ENCODE data around the gene C2orf69.
A peak's percentile ranks its signal among the peaks of the same experiment; 100 is the strongest.

The C2orf69 gene

GRCh38 chr2:199896617-199897016, 14.5 kb upstream of the C2orf69 start:
- no peak for DNase-seq (ENCODE audit: low spot score)
- no peak for TF ChIP-seq CTCF (IDR thresholded peaks at IDR 0.05; ENCODE audit: extremely low read depth, insufficient read depth, missing control alignments)
- in situ Hi-C loops (cut with MboI; ENCODE audit: low pct_unique_long_range_greater_than_20kb, low sequenced_read_pairs, unreplicated experiment), result no loop called here

GRCh38 chr2:199901942-199902341, 9.2 kb upstream of the C2orf69 start:
- TF ChIP-seq CTCF (IDR thresholded peaks at IDR 0.05; ENCODE audit: extremely low read depth, insufficient read depth, missing control alignments), result no peak
- in situ Hi-C loops (cut with MboI; ENCODE audit: low pct_unique_long_range_greater_than_20kb, low sequenced_read_pairs, unreplicated experiment), result no loop called here
- DNase-seq (ENCODE audit: low spot score), result no peak

GRCh38 chr2:199902486-199903110, 8.5 kb upstream of the C2orf69 start:
- no peak for TF ChIP-seq CTCF (IDR thresholded peaks at IDR 0.05; ENCODE audit: extremely low read depth, insufficient read depth, missing control alignments)
- in situ Hi-C loops (cut with MboI; ENCODE audit: low pct_unique_long_range_greater_than_20kb, low sequenced_read_pairs, unreplicated experiment), result no loop called here
- DNase-seq (ENCODE audit: low spot score), result no peak

- DNase-seq (ENCODE audit: low spot score), result no peak
- no peak for TF ChIP-seq CTCF (IDR thresholded peaks at IDR 0.05; ENCODE audit: extremely low read depth, insufficient read depth, missing control alignments)
- in situ Hi-C loops (cut with MboI; ENCODE audit: low pct_unique_long_range_greater_than_20kb, low sequenced_read_pairs, unreplicated experiment), result no loop called here
Observed at GRCh38 chr2:199903111-199903510, 8.0 kb upstream of the C2orf69 start.

GRCh38 chr2:199907008-199907714, 3.9 kb upstream of the C2orf69 start:
- no peak for TF ChIP-seq CTCF (IDR thresholded peaks at IDR 0.05; ENCODE audit: extremely low read depth, insufficient read depth, missing control alignments)
- no peak for DNase-seq (ENCODE audit: low spot score)
- in situ Hi-C loops (cut with MboI; ENCODE audit: low pct_unique_long_range_greater_than_20kb, low sequenced_read_pairs, unreplicated experiment), result no loop called here

- peak; percentile 2 for DNase-seq (ENCODE audit: low spot score)
- in situ Hi-C loops (cut with MboI; ENCODE audit: low pct_unique_long_range_greater_than_20kb, low sequenced_read_pairs, unreplicated experiment), result no loop called here
- TF ChIP-seq CTCF (IDR thresholded peaks at IDR 0.05; ENCODE audit: extremely low read depth, insufficient read depth, missing control alignments), result no peak
Observed at GRCh38 chr2:199910338-199911051, 598 bp upstream of the C2orf69 start.
